Vagina (tissue), 2 donors: ENCODE measurements around the gene DHX57. TPM values are rescaled to one million over a fixed set of nuclear protein-coding genes. Genes with fewer than 3 reads are reported as not detected.

Experiments used
- DNase-seq, 2 donors: peaks; one replicate each; pipeline ENCODE4 v3.0.0-alpha.2; 2017; ENCODE audit errors: extremely low spot score in 2 of 2
- H3K27ac ChIP-seq: fragments of 200-600 bp; sonication (generic); one replicate; pipeline ENCODE4 v1.5.1; 2019
- H3K27me3 ChIP-seq: fragments of 200-600 bp; sonication (generic); one replicate; pipeline ENCODE4 v1.5.1; 2019
- H3K36me3 ChIP-seq, 2 donors: fragments of 200-600 bp; sonication (generic); one replicate each; pipeline ENCODE4 v1.5.1; 2017 to 2019
- H3K4me1 ChIP-seq: fragments of 200-600 bp; sonication (generic); one replicate; pipeline ENCODE4 v1.5.1; 2019
- H3K4me3 ChIP-seq, 2 donors: fragments of 200-600 bp; sonication (generic); 1 replicate in 1 of 2; 2 replicates in 1 of 2; pipeline ENCODE4 v1.5.1; 2016 to 2019
- H3K9me3 ChIP-seq: fragments of 200-600 bp; sonication (generic); one replicate; pipeline ENCODE4 v1.5.1; 2019
- CTCF ChIP-seq, 3 experiments: fragments of 450-650 bp in 2 of 3; fragments of 200-600 bp in 1 of 3; sonication (generic) in 1 of 3; IDR thresholded peaks; one replicate each; pipeline ENCODE4 v1.5.1; 2017 to 2019; ENCODE audit warnings: antibody characterized with exemption in 3 of 3, mild to moderate bottlenecking in 2 of 3, moderate library complexity in 2 of 3
- POLR2A ChIP-seq, 2 donors: fragments of 450-650 bp; IDR thresholded peaks; one replicate each; pipeline ENCODE4 v1.6.1; 2017; ENCODE audit warnings: antibody characterized with exemption in 2 of 2, mild to moderate bottlenecking in 2 of 2, moderate library complexity in 2 of 2
- POLR2AphosphoS5 ChIP-seq, 2 donors: sonication (generic); formaldehyde crosslinking; IDR thresholded peaks; one replicate each; pipeline ENCODE4 v1.9.0; 2017; ENCODE audit warnings: antibody characterized with exemption in 2 of 2, mild to moderate bottlenecking in 2 of 2, low read depth in 1 of 2; ENCODE audit not compliant: insufficient read depth in 1 of 2
- intact Hi-C: fragments of 100-400 bp; cut with DNase I; formaldehyde crosslinking; loops from one replicate; pipeline ENCODE4 v1.15.1; 2023
- total RNA-seq: library from RNA; depleted of rRNA; stranded (reverse); fragments of >200 nt; gene quantifications from one replicate; pipeline ENCODE4 v1.2.3, GENCODE V29; 2016

Gene DHX57
- total RNA-seq, 1 donor from 2014 or later: 10.6 TPM

DNA sequence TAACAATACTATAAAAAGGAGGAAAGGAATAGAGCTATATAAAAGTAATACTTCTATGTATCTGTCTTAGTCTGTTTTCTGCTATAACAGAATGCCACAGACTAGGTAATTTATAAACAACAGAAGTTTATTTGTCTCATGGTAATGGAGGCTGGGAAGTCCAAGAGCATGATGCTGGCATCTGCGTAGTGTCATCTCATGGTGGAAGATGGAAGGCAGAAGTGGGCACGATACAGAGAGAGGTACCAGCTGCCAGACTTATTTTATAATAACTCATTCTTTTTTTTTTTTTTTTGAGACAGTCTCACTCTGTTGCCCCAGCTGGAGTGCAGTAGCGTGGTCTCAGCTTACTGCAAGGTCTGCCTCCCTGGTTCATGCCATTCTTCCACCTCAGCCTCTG is 4.3 kb downstream of the DHX57 start:
- Histone ChIP-seq H3K36me3 (no peaks in the 10 kb centered on the region), H3K4me3 (no peak overlapping the region), H3K9me3 (no peaks in the 10 kb centered on the region), H3K27me3 (no peaks in the 10 kb centered on the region), H3K27ac (no peak overlapping the region), H3K4me1 (peaks cover 14% of the 10 kb centered on the region)
- intact Hi-C loops: no loop called here
- no peak for DNase-seq
- no peak for TF ChIP-seq POLR2A (IDR thresholded peaks at IDR 0.05)
- TF ChIP-seq CTCF (IDR thresholded peaks at IDR 0.05): no peak
- no peak for TF ChIP-seq POLR2AphosphoS5 (IDR thresholded peaks at IDR 0.05; ENCODE audit: insufficient read depth in 1 of 2, low read depth in 1 of 2)

DNA sequence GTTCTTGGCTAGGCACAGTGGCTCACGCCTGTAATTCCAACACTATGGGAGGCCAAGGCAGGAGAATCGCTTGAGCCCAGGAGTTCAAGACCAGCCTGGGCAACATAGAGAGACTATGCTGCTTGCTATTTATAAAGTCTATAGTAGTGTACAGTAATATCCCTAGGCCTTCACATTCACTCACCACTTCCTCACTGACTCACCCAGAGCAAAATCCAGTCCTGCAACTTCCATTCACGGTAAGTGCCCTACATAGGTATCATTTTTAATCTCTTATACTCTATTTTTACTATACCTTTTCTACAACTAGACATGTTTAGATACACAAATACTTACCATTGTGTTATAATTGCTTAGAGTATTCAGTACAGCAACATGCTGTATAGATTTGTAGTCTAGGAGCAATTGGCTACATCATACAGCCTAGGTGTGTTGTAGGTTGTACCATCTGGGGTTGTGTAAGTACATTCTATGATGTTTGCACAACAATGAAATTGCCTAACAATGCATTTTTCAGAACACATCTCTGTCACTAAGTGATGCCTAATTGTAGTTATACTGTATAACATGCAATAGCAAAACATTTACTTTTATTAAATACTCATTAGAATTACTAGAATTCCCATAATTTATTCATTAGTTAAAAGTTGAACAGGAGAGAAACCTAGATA is 8.8 kb downstream of the DHX57 start:
- Histone ChIP-seq H3K27ac (no peak overlapping the region), H3K27me3 (no peaks in the 10 kb centered on the region), H3K9me3 (no peaks in the 10 kb centered on the region), H3K4me3 (no peak overlapping the region), H3K4me1 (no peaks in the 10 kb centered on the region), H3K36me3 (peaks cover 0 to 7% of the 10 kb centered on the region in 2 donors)
- intact Hi-C loops: no loop called here
- TF ChIP-seq POLR2AphosphoS5 (IDR thresholded peaks at IDR 0.05; ENCODE audit: insufficient read depth in 1 of 2, low read depth in 1 of 2) (no peak), CTCF (IDR thresholded peaks at IDR 0.05) (no peak), POLR2A (IDR thresholded peaks at IDR 0.05) (no peak)
- no peak for DNase-seq

DNA sequence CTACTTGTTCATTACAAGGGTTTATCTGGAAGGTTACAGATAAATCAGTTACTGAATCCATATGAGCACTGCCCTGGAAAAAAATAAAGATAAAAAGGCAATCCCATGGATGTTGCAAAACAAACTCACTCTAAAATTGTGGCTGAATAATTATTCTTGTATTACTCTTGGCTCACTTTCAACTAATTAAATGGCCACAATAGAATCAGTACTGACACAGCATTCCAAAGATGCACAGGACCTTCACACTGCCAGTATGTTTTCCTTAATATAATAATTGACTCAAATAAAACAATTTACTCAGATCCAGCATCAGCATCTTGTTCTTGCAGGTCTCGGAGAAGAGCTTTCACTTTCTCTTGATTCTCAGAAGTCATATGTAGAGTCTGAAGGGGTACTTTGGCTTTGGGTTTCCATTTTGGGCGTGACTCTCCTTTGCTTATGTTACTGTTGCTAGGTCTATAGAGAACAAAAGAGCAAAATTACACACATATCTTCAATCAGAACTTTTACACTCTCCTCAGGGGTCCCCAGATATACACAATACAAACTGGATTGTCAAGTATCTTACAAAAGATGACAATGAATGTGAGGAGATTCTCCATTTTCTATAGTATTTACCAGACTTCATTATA is 12.6 kb downstream of the DHX57 start:
- Histone ChIP-seq H3K36me3 (peaks cover 0 to 43% of the 10 kb centered on the region in 2 donors), H3K4me1 (no peaks in the 10 kb centered on the region), H3K4me3 (no peak overlapping the region), H3K9me3 (no peaks in the 10 kb centered on the region), H3K27me3 (no peaks in the 10 kb centered on the region), H3K27ac (no peak overlapping the region)
- no peak for TF ChIP-seq POLR2AphosphoS5 (IDR thresholded peaks at IDR 0.05; ENCODE audit: insufficient read depth in 1 of 2, low read depth in 1 of 2)
- TF ChIP-seq POLR2A (IDR thresholded peaks at IDR 0.05): no peak
- no peak for TF ChIP-seq CTCF (IDR thresholded peaks at IDR 0.05)
- DNase-seq: no peak
- intact Hi-C loops: no loop called here

DNA sequence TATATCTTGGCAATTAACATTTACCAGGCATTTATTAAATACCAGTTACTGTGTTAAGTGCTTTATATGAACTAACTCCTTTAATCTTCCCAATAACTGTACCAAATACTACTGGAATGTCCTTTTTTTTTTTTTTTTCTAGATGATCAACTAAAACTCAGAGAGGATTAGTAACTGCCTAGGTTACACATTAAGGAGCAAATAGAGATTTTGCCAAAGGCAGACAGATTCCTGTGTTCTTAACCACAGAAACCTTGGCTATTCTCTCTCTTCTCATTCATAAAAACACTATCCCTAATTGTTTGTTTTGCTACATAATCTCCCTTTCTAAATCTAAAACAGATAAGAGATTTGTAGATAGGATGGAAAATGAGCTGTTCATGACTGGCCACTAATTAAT is 13.3 kb downstream of the DHX57 start:
- TF ChIP-seq POLR2AphosphoS5 (IDR thresholded peaks at IDR 0.05; ENCODE audit: insufficient read depth in 1 of 2, low read depth in 1 of 2): no peak
- no peak for TF ChIP-seq POLR2A (IDR thresholded peaks at IDR 0.05)
- TF ChIP-seq CTCF (IDR thresholded peaks at IDR 0.05): no peak
- Histone ChIP-seq H3K4me1 (no peaks in the 10 kb centered on the region), H3K36me3 (peaks cover 0 to 48% of the 10 kb centered on the region in 2 donors), H3K27me3 (no peaks in the 10 kb centered on the region), H3K27ac (no peak overlapping the region), H3K9me3 (no peaks in the 10 kb centered on the region), H3K4me3 (no peak overlapping the region)
- DNase-seq: no peak
- intact Hi-C loops: no loop called here

- no peaks in the 10 kb centered on the region for H3K4me1 ChIP-seq
- no peaks in the 10 kb centered on the region for H3K27me3 ChIP-seq
- H3K27ac ChIP-seq: no peak overlapping the region
- no peak overlapping the region for H3K4me3 ChIP-seq
- peaks cover 0 to 60% of the 10 kb centered on the region in 2 donors for H3K36me3 ChIP-seq
- intact Hi-C loops: no loop called here
- DNase-seq: no peak
- no peak for TF ChIP-seq CTCF (IDR thresholded peaks at IDR 0.05)
- TF ChIP-seq POLR2AphosphoS5 (IDR thresholded peaks at IDR 0.05; ENCODE audit: insufficient read depth in 1 of 2, low read depth in 1 of 2): peak in 1 of 2 donors; percentile 48
- H3K9me3 ChIP-seq: no peaks in the 10 kb centered on the region
These were observed 19.6 kb downstream of the DHX57 start for GRCh38 chr2:38856165-38856564.
